GM12892 (cell line): ENCODE data around the gene HPS1.
"Not testable (repeated sequence)": the region's sequence is repeated elsewhere in the genome, so short reads cannot be mapped to it uniquely, and the experiment has no call there.

Source experiments
- DNase-seq: peaks from one replicate; pipeline ENCODE4 v3.0.0; 2011; ENCODE audit not compliant: insufficient read length
- FAIRE-seq: peaks from 2 replicates; lab custom pipeline; 2011; peaks lifted over from hg19 to GRCh38; lab: Jason Lieb, UNC
- POLR2A ChIP-seq: IDR thresholded peaks from 2 replicates; pipeline ENCODE4 v1.6.1; 2011; ENCODE audit warnings: low read depth, low read length, control low read depth
- POLR2AphosphoS5 ChIP-seq: IDR thresholded peaks from 2 replicates; pipeline ENCODE4 v1.6.1; 2011; ENCODE audit warnings: low read depth, low read length, control low read depth
- TAF1 ChIP-seq: IDR thresholded peaks from 2 replicates; pipeline ENCODE4 v1.6.1; 2011; ENCODE audit warnings: low read depth, mild to moderate bottlenecking, control low read depth, low read length, borderline replicate concordance

The HPS1 gene

GRCh38 chr10:98390406-98390805 is 56.3 kb downstream of the HPS1 start:
- FAIRE-seq (peak; percentile 87), DNase-seq (no peak)
- TF ChIP-seq POLR2AphosphoS5 (no peak), POLR2A (no peak), TAF1 (no peak)

GRCh38 chr10:98389398-98389797 is 57.3 kb downstream of the HPS1 start:
- FAIRE-seq, result no peak
- TF ChIP-seq POLR2AphosphoS5, result no peak
- TF ChIP-seq POLR2A, result no peak
- TF ChIP-seq TAF1, result no peak

GRCh38 chr10:98388101-98388655 is 58.6 kb downstream of the HPS1 start:
- TF ChIP-seq POLR2AphosphoS5, result no peak
- TF ChIP-seq POLR2A, result no peak
- TF ChIP-seq TAF1, result no peak
- FAIRE-seq, result no peak
- no peak for DNase-seq

More at GRCh38 chr10:98389398-98389797, 57.3 kb downstream of the HPS1 start:
- no peak for DNase-seq

DNA sequence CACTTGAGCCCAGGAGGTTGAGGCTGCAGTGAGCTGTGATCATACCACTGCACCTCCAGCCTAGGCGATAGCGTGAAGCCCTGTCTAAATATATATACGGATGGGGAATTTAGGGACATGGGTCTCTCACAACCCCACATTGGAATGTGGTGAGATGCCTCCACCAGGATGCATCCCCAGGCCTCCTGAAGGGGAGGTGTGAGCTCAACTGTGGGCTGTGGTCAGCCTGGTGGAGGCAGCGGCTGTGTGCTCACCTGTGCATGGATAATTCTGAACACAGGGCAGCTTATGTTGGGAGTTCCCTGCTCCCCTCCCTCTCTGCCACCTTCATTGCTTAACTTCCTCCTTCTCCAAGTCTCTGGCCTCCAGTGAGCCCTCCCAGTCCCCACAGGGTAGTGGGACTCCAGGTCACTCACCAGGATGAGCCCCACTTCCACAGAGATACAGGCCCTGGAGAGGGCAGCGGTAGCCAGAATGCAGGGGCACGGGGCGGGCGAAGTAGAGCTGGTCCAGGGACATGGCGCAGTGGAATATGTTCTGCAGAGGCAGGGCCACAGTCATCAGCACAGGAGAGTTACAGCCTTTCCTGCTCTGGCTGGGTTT is 62.1 kb downstream of the HPS1 start:
- DNase-seq (no peak), FAIRE-seq (no peak)
- TF ChIP-seq POLR2AphosphoS5 (no peak), POLR2A (no peak), TAF1 (no peak)

GRCh38 chr10:98383869-98384268 is 62.9 kb downstream of the HPS1 start:
- TF ChIP-seq POLR2A (no peak), TAF1 (no peak), POLR2AphosphoS5 (no peak)
- FAIRE-seq, result no peak
- no peak for DNase-seq

DNA sequence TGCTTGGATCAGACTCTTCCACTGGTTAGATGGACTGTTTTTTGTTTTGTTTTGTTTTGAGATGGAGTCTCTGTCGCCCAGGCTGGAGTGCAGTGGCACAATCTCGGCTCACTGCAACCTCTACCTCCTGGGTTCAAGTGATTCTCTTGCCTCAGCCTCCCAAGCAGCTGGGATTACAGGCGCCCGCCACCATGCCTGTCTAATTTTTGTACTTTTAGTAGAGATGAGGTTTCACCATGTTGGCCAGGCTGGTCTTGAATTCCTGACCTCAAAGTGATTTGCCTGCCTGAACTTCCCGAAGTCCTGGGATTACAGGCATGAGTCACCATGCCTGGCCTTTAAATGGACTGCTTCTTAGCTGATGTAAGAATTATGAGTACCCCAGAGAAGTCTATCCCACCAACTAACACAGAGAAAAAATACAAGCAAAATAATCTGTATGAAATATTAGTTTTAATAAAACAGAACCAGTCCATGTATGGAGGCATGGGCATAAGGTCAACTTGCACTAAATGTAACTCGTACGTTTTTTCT is 63.5 kb downstream of the HPS1 start:
- not testable (repeated sequence) for FAIRE-seq, DNase-seq

DNA sequence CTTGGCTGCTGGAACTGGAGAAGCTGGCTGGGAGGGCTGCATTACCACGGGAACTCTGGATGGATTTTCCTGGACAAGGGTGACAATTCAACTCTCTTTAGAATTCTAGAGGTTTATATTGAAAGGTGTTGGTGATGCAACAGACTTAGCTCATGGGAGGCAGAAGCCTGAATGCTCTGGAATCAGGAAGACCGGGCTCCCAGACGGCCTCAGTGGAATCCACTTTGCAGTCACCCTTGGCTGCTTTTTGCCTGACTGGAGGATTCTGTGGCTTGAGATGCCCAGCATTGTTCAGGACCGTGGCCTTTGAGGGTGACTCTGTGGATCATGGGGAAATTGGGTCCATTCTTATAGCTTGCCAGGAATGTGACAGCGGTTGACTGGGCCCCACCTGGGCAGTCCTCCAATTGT is 64.0 kb downstream of the HPS1 start:
- FAIRE-seq (no peak), DNase-seq (no peak)
- TF ChIP-seq POLR2A, result no peak
- no peak for TF ChIP-seq POLR2AphosphoS5
- TF ChIP-seq TAF1, result no peak

DNA sequence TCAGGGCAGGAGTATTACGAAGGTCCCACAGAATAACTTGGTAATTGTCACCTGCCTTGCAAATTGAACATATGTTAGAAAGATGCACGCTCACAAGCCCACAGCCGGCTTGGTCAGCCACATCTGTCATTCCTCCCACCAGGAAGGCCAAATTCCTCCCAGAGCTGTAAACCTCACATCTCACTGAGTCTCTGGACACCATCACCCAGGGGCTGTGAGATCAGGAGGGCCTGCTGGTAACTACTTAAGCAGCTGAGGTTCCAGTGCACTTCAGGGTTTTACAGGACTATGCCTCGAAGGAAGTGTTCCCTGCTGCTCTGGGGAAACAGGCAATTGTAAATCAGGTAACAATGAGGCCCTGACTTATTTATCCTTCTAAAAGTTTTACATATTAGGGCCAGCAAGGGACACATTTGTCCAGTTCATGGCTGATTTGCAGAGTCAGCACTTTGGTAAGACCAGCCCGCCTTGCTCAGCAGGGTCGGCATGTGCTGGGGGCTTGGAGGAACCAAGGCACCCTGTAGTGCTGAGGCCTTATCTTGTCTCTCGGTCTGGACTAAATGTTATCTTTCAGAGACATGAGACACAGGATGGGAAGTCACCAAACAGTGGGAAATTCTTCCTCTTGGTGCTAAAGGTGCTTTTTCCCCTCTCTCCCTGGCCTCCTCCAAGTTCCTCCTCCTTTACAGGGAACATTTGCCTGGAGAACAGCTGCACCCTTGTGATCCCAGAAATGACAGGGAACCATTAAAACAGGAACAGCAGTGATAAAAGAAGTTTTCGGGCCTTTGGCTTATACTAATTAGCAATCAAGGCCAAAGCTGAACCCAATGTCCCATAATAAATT is 66.0 kb downstream of the HPS1 start:
- DNase-seq (no peak), FAIRE-seq (no peak)
- no peak for TF ChIP-seq POLR2AphosphoS5
- TF ChIP-seq POLR2A, result no peak
- no peak for TF ChIP-seq TAF1

GRCh38 chr10:98378722-98379121 is 68.0 kb downstream of the HPS1 start:
- no peak for DNase-seq
- FAIRE-seq, result no peak
- TF ChIP-seq POLR2A (no peak), POLR2AphosphoS5 (no peak), TAF1 (no peak)

- TF ChIP-seq POLR2A (no peak), POLR2AphosphoS5 (no peak), TAF1 (no peak)
- DNase-seq, result no peak
- FAIRE-seq, result no peak
Observed at GRCh38 chr10:98377536-98377935, 69.2 kb downstream of the HPS1 start.

GRCh38 chr10:98377001-98377400 is 69.7 kb downstream of the HPS1 start:
- DNase-seq, result no peak
- FAIRE-seq, result peak; percentile 40
- no peak for TF ChIP-seq POLR2AphosphoS5
- no peak for TF ChIP-seq POLR2A
- TF ChIP-seq TAF1, result no peak
